Body of pancreas (tissue), 4 donors: Measurements from ENCODE around the gene RNLS. TPM values are rescaled to one million over a fixed set of nuclear protein-coding genes. Genes with fewer than 3 reads are reported as not detected.

Source experiments
- ATAC-seq: fragments of 150-250 bp; one replicate; pipeline ENCODE4 v1.9.1; 2016
- DNase-seq, 4 donors: peaks; one replicate each; pipeline ENCODE4 v3.0.0-alpha.2; 2019
- H3K27ac ChIP-seq, 4 donors: fragments of 200-600 bp; sonication (generic); 1 replicate in 3 of 4; 2 replicates in 1 of 4; pipeline versions ENCODE4 v1.5.1 to v1.6.1; 2016 to 2019; ENCODE audit warnings: mild to moderate bottlenecking in 1 of 4, mixed read lengths in 1 of 4, moderate library complexity in 1 of 4
- H3K27me3 ChIP-seq, 2 donors: fragments of 200-600 bp; sonication (generic); one replicate each; pipeline ENCODE4 v1.6.0; 2016; ENCODE audit warnings: mild to moderate bottlenecking in 1 of 2
- H3K36me3 ChIP-seq, 2 donors: fragments of 200-600 bp; sonication (generic); replicated peaks in 1 of 2; 2 replicates each; pipeline ENCODE4 v1.5.1; 2016; ENCODE audit warnings: low read depth in 2 of 2; ENCODE audit not compliant: insufficient read depth in 1 of 2
- H3K4me1 ChIP-seq: fragments of 200-600 bp; sonication (generic); one replicate; pipeline ENCODE4 v1.6.0; 2016
- H3K4me3 ChIP-seq, 2 donors: fragments of 200-600 bp; sonication (generic); 1 replicate in 1 of 2; 2 replicates in 1 of 2; pipeline ENCODE4 v1.5.1; 2016 to 2019
- H3K9me3 ChIP-seq, 3 donors: fragments of 200-600 bp; sonication (generic); 1 replicate in 2 of 3; 2 replicates in 1 of 3; pipeline ENCODE4 v1.5.1; 2016
- POLR2A ChIP-seq, 3 donors: fragments of 450-650 bp; IDR thresholded peaks; one replicate each; pipeline ENCODE4 v1.6.1; 2016; ENCODE audit warnings: antibody characterized with exemption in 3 of 3, mild to moderate bottlenecking in 2 of 3
- WGBS, 2 donors: methylation state at CpG; one replicate each; pipeline ENCODE4 v1.1.5; 2017; 5-methylcytosine and 5-hydroxymethylcytosine counted together
- intact Hi-C: fragments of 100-400 bp; cut with DNase I; formaldehyde crosslinking; loops from one replicate; pipeline ENCODE4 v1.15.1; 2023
- total RNA-seq, 2 donors: library from RNA; depleted of rRNA; stranded (reverse); fragments of >200 nt; gene quantifications; one replicate each; pipeline ENCODE4 v1.1.0, GENCODE V29; 2016
- TF ChIP-seq, protein P1 (sequence below), 7 experiments: fragments of 450-650 bp in 4 of 7; fragments of 200-600 bp in 3 of 7; sonication (generic) in 3 of 7; IDR thresholded peaks; one replicate each; pipeline ENCODE4 v1.5.1; 2016 to 2019; ENCODE audit warnings: antibody characterized with exemption in 7 of 7

Gene RNLS
- total RNA-seq, 2 donors from 2014 or later = 7.9 to 26.5 TPM

DNA sequence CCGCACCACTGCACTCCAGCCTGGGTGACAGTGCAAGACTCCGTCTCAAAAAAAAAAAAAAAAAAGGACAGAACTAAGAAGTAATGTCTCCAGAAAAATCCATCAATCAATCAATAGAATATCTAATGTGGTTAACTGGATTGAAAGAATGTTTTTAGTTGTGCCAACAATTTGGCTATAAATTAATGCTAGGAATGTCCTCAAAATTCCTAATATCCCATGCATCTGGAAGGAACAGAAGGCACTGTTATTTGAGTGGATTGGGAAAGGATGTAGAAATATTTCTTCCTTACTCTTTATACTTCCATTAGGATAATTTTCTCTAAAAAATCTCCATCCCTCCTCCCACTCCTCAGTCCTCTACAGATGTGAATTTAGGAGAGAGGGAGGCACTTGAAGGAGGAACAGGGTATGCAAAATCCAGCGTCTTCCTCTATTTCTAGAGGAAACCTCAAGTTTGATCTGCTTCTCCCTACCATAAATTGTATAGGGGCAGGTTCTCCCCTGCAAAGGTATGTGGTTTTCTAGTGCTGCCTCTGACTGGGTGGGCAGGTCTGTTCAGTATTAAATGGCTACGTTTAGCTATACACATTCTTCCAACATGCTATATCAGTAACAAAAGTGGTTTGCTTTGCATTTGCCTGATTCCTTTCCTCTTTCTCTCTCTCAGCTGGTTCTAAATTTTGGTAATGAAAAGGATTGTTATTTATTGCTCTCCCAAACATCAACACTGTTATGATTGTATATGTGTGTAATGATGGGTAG, 54.1 kb downstream of the RNLS start:
- no peaks in the 10 kb centered on the region for H3K36me3 ChIP-seq
- TF ChIP-seq, protein P1, sequence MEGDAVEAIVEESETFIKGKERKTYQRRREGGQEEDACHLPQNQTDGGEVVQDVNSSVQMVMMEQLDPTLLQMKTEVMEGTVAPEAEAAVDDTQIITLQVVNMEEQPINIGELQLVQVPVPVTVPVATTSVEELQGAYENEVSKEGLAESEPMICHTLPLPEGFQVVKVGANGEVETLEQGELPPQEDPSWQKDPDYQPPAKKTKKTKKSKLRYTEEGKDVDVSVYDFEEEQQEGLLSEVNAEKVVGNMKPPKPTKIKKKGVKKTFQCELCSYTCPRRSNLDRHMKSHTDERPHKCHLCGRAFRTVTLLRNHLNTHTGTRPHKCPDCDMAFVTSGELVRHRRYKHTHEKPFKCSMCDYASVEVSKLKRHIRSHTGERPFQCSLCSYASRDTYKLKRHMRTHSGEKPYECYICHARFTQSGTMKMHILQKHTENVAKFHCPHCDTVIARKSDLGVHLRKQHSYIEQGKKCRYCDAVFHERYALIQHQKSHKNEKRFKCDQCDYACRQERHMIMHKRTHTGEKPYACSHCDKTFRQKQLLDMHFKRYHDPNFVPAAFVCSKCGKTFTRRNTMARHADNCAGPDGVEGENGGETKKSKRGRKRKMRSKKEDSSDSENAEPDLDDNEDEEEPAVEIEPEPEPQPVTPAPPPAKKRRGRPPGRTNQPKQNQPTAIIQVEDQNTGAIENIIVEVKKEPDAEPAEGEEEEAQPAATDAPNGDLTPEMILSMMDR (IDR thresholded peaks at IDR 0.05) = no peak
- no peak for TF ChIP-seq POLR2A (IDR thresholded peaks at IDR 0.05)
- no peak for DNase-seq
- H3K9me3 ChIP-seq = no peaks in the 10 kb centered on the region
- H3K4me3 ChIP-seq = no peak overlapping the region
- intact Hi-C loops = no loop called here
- H3K27ac ChIP-seq = no peak overlapping the region
- peaks cover 6% of the 10 kb centered on the region for H3K4me1 ChIP-seq
- no peak for ATAC-seq
- 76 to 86% methylated on average over 4 of the region's 4 CpGs for WGBS, 2 donors
- H3K27me3 ChIP-seq = no peaks in the 10 kb centered on the region

DNA sequence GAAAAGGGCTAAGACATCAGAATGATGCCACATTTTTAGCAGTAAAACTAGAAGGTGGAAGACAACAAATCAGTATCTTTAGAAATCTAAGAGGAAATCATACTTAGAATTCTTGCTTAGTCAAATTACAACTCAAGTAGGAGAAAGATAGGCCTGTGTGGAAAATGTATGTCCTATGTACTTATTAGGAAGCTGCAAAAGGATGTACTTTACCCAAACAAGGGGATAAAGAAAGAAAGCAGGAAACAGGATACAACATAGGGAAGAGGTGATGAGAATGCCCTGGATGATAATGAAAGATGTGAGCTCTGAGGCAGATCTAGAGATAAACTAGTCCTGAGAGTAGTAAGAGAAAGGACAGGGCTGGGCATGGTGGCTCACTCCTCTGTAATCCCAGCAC, 54.9 kb downstream of the RNLS start:
- Histone ChIP-seq H3K36me3 (no peaks in the 10 kb centered on the region), H3K4me3 (no peak overlapping the region), H3K27me3 (no peaks in the 10 kb centered on the region), H3K27ac (no peak overlapping the region), H3K4me1 (peaks cover 6% of the 10 kb centered on the region), H3K9me3 (no peaks in the 10 kb centered on the region)
- TF ChIP-seq, protein P1 (IDR thresholded peaks at IDR 0.05) = no peak
- TF ChIP-seq POLR2A (IDR thresholded peaks at IDR 0.05) = no peak
- no peak for ATAC-seq
- no peak for DNase-seq
- intact Hi-C loops = no loop called here

DNA sequence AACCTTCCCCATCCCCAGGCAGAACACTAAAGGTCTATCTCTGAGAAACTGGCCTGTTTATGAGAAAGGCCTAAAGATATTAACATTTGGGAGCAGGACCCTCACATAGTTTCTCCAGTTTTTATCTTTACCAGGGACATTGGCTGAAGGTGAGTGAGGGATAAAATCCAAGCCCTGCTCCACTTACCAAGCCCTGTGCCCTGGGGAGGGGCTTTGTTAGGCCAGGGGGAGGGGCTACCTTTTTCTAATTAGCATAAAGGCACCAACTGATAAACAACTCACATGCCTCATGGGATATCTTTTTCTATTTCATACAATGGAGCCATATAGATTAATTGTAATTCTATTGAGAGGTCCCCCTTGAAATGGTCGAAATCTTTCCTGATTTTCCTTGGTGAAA, 55.9 kb downstream of the RNLS start:
- Histone ChIP-seq H3K4me1 (peaks cover 6% of the 10 kb centered on the region), H3K9me3 (no peaks in the 10 kb centered on the region), H3K27ac (no peak overlapping the region), H3K4me3 (no peak overlapping the region), H3K27me3 (no peaks in the 10 kb centered on the region), H3K36me3 (no peaks in the 10 kb centered on the region)
- WGBS, 2 donors = 83 to 87% methylated on average over 1 of the region's 1 CpG
- no peak for ATAC-seq
- intact Hi-C loops = no loop called here
- DNase-seq = no peak
- no peak for TF ChIP-seq POLR2A (IDR thresholded peaks at IDR 0.05)
- TF ChIP-seq, protein P1 (IDR thresholded peaks at IDR 0.05) = no peak

DNA sequence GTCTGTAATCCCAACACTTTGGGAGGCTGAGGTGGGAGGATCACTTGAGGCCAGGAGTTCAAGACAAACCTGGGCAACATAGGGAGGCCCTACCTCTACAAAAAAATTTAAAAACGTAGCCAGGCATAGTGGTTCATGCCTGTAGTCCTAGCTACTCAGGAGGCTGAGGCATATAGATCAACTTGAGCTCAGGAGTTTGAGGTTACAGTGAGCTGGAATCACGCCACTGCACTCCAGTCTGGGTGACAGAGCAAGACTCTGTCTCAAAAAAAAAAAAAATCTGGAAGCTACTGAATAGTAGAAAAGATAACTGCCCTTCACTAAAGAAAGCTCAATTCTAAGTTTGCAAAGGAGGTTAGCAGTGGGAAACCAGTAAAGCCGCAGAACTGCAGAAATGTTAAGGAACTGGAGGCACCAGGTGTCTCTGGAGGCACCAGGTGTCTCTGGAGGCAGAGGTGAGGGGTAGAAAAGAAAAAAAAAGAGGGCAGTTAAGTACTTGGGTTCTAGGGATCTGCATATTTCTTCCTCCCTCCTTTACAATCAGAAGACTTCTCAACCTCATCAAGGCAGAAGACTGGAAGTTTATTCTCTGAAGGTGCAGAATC, 56.5 kb downstream of the RNLS start:
- no peak overlapping the region for H3K4me3 ChIP-seq
- no peak for ATAC-seq
- no peak for TF ChIP-seq POLR2A (IDR thresholded peaks at IDR 0.05)
- TF ChIP-seq, protein P1 (IDR thresholded peaks at IDR 0.05) = no peak
- no peak for DNase-seq
- H3K27ac ChIP-seq = no peak overlapping the region
- H3K4me1 ChIP-seq = peaks cover 6% of the 10 kb centered on the region
- intact Hi-C loops = no loop called here
- H3K9me3 ChIP-seq = no peaks in the 10 kb centered on the region
- 80 to 83% methylated on average over 3 of the region's 3 CpGs for WGBS, 2 donors
- H3K36me3 ChIP-seq = no peaks in the 10 kb centered on the region
- no peaks in the 10 kb centered on the region for H3K27me3 ChIP-seq
